ENCODE data around the gene ZSCAN18.

Gene ZSCAN18

DNA sequence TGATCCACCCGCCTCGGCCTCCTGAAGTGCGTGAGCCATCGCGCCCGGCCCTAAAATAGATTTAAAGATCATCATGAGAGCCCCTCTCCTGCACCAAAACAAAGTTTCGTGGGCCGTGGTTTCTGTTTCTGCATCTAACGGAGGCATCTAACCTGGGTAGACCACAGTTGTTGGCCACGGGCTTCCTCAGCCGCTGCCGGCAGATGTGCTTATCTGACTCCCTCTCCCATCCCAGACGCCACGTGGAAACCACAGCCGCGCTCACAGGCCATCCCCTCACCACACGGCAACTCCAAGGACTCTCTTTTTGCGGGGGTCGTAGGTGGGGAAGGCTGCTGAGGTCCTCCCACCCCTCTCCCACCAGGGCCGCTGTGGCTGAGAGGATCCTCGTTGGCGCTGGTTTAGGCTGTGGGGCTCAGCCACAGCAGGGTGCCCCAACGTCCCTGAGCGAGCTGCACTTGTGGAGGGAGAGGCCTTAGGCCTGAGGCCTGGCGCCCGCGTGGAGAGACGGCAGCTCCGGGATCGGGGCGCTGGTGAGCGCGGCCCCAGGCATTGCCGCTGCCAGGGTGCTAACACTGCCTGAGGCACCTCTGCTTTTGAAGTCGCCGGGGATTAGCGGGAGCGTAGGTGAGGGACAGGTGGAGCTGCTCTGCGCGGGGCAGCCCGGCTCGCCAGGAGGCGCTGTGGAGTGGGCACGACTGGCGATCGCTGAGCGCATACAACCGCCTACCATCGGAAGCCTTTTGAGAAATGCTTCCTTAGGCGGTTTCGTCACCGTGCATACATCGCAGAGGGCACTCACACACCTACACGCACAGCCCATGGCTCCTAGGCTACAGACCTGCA is 55.3 kb downstream of the ZSCAN18 start:
- no peak for DNase-seq

DNA sequence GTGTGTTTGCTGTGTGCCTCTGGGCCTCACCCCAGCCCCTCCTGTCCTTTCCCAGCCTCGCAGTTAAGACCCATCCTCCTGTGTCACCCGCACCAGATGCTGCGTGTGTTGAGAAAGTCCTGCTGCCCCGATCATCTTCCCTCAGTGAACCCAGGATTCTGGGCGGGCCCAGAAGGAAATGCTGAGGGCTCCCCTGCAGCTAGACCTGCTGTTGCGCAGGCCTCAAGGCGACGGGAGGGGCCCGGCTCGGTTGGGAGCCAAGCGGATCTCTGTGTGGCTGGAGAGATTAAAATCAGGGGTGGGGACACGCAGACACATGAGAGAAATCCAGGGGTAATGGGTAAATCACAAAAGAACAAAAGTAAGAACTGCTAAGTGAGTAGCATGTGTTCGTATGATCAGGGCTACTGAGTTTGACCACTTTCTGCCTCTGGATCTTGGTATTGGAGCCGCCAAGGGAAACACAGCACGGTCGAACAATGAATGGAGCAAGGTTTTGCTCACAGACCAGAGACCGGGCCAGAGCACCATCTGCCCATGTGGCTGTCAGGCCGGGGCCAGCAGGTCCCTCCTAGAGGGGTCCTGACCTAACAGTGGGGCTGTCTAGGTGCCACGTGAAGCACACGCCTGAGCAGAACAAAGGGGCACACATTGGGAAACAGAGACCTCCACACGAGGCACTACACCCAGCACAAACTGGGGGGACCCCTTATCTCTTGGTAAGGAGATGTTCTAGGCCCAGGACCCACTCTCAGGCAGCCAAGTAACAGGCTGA is 57.1 kb downstream of the ZSCAN18 start:
- DNase-seq, result no peak

DNA sequence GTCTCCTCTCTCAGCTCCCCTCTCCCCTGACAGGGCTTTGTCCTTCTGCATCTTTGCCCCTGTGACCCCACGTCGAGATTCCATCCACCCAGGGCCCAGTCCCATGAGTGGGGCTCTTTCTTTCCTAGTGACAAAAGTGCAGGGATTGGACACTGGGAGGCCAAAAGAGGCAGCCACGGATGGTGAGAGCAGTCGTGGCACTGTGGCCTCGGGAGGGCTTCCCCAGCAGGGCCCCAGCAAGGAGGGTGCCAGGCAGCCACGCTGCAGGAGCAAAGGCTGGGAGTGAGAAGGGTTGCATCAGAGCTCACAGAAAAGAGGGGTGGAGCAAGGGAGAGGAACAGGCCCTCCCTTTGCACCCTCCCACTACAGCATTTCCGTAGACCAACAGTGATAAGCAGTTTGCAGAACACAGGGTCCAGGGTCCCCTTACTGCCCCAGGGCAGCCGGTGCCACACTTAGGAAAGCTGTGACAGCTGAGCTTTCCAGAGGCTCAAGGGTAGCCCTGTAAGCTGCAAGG is 59.3 kb downstream of the ZSCAN18 start:
- DNase-seq, result no peak

DNA sequence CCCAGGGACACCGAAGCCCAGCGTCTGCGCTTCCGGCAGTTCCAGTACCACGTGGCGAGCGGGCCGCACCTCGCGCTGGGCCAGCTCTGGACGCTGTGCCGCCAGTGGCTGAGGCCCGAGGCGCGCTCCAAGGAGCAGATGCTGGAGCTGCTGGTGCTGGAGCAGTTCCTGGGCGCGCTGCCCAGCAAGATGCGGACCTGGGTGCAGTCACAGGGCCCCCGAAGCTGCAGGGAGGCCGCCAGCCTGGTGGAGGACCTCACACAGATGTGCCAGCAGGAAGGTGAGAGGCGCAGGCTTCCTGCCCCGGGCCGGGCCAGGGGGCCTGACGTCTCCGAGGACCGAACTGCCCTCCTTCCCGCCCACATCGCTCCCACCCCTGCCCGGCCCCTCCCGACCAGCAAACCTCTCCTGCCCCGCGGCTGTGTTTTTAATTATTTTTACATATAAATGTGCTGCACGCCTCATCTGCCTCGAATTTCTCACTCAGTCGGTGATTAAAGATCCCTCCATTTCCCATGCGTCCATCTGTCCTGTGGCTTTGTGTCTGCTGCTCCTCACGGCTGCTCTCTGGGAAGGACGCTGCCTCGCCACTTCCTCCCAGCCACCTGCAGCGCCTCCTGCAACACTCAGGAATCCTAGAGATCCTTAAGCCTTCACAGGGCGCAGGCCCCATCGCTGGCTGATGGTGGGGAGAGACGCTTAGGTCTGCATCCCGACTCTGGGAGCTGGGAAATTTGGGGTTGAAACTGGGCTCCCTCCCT is 59.9 kb downstream of the ZSCAN18 start:
- DNase-seq, result no peak

DNA sequence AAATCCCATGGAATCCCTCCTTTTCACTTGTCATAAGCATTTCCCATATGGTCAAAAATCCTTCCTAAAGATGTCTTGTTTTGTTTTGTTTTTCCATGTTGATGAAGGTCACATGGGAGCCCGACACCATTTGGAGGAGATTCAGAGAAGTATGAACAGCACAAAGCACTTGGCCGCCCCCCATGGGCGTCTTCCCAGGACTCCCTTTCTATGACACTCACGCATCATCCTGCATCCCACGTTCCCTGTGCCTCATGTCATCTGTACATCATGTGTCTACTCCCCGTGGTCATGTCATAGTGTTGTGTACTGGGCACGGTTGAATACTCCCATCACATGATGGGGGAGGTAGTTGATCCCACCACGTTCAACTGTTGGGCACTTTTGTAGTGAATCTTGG is 62.2 kb downstream of the ZSCAN18 start:
- DNase-seq, result no peak

DNA sequence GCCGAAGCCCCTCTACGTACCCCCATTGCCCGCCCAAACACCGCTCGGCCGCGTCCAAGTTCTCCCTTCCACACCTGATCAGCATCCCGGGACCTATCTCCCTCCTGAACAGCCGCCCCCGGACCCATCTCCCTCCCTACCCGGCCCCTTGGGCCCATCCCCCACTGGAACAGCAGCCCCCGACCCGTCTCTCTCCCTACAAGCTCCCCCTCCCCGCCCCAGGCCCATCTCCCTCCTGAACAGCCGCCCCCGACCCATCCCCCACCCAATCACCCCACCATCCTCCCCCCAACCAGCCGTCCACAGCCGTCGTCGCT is 63.6 kb downstream of the ZSCAN18 start:
- no peak for DNase-seq

Measured in activated effector memory CD4-positive, alpha-beta T cell treated with anti-CD3 and anti-CD28 coated beads, Interleukin-2, amount 50 U/mL, for 16 hours (primary cell).